PC-3 (cell line): ENCODE results near the gene TBXA2R.

Experiments
- EZH2phosphoT487 ChIP-seq: fragments of 300-600 bp; sonication (generic); IDR thresholded peaks from 2 replicates; pipeline ENCODE4 v1.6.1; 2018; ENCODE audit warnings: mild to moderate bottlenecking, antibody characterized with exemption, low read length, borderline replicate concordance
- TF ChIP-seq, protein P1 (sequence below): fragments of 300-600 bp; sonication (generic); conservative IDR thresholded peaks from 2 replicates; pipeline ENCODE4 v1.5.1; 2017; ENCODE audit warnings: antibody characterized with exemption, low read depth, mild to moderate bottlenecking, low read length

DNA sequence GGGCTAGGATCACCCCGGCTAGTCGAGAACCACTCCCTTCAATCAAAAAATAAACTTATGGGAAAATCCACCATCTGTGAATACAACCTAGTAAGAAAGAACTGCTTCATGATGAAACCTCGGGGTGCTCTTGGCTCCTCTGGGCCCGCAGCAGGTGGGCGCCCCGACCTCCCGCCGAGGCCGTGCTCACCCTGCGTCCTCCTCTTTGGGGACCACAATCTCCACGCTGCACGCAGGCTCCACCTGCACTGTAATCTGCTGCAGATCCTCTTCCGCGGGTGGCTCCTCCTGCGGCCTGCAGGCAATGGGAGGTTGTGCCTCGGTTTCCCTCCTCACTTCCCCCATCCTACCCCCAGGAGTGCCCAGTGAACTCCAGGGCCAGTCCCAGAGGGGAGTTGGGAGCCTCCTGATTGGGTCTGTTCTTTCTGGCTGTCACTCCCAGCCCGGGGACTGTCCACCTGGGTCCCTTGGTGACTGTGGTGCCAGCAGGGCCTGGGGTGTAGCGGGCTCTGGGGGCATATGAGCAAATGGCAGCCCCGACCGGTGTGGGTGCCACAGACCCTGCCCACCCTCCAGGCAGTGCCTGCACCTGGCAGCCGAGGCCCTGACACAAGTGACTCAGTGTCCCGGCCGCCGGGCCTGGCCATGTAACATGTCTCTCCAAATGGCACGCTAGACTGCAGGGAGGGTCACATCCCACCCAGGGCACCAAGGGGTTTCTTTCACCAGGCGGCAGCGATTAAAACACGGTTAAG, 35.0 kb upstream of the TBXA2R start:
- TF ChIP-seq, protein P1, sequence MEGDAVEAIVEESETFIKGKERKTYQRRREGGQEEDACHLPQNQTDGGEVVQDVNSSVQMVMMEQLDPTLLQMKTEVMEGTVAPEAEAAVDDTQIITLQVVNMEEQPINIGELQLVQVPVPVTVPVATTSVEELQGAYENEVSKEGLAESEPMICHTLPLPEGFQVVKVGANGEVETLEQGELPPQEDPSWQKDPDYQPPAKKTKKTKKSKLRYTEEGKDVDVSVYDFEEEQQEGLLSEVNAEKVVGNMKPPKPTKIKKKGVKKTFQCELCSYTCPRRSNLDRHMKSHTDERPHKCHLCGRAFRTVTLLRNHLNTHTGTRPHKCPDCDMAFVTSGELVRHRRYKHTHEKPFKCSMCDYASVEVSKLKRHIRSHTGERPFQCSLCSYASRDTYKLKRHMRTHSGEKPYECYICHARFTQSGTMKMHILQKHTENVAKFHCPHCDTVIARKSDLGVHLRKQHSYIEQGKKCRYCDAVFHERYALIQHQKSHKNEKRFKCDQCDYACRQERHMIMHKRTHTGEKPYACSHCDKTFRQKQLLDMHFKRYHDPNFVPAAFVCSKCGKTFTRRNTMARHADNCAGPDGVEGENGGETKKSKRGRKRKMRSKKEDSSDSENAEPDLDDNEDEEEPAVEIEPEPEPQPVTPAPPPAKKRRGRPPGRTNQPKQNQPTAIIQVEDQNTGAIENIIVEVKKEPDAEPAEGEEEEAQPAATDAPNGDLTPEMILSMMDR: no peak
- TF ChIP-seq EZH2phosphoT487: no peak
